AG04450 (cell line): Measurements from ENCODE around the gene MCUB. TPM values are rescaled to one million over a fixed set of nuclear protein-coding genes. Genes with fewer than 3 reads are reported as not detected.

ENCODE experiments used
- CTCF ChIA-PET: fragments of 300-600, 350-600 bp; formaldehyde crosslinking; extraction: SDS; loops from one replicate; lab custom pipeline; 2022; ENCODE audit warnings: antibody characterized with exemption, inconsistent platforms; lab: Charles Lee
- POLR2A ChIA-PET: fragments of 350-600 bp; formaldehyde crosslinking; extraction: SDS; loops from one replicate; lab custom pipeline; 2021; ENCODE audit warnings: antibody characterized with exemption, inconsistent platforms; lab: Yijun Ruan, JAX
- DNase-seq: peaks from one replicate; pipeline ENCODE4 v3.0.0-alpha.2; 2011; ENCODE audit warnings: low read depth, low spot score
- H3K27ac ChIP-seq: one replicate; pipeline ENCODE4 v1.5.1; 2012; ENCODE audit warnings: low read depth, low read length, control low read depth
- H3K27me3 ChIP-seq: one replicate; pipeline ENCODE4 v1.6.0; 2012; ENCODE audit warnings: low read length; ENCODE audit not compliant: control insufficient read depth, insufficient read depth
- H3K4me3 ChIP-seq: 2 replicates; pipeline ENCODE4 v1.5.1; 2011; ENCODE audit warnings: mild to moderate bottlenecking, low read depth, low read length, control low read depth
- H3K9me3 ChIP-seq: 2 replicates; pipeline ENCODE4 v1.5.1; 2012; ENCODE audit warnings: low read length; ENCODE audit not compliant: control insufficient read depth, insufficient read depth
- CTCF ChIP-seq: IDR thresholded peaks from 2 replicates; pipeline ENCODE4 v1.5.1; 2011; ENCODE audit warnings: low read depth, low read length, control low read depth, inconsistent platforms
- polyA plus RNA-seq: library from polyadenylated mRNA; depleted of rRNA; stranded (reverse); fragments of >200 nt; gene quantifications from 2 replicates; pipeline ENCODE4 v1.2.3, GENCODE V29; 2011

MCUB gene
- polyA plus RNA-seq, 1 experiment, result 16.8 TPM

- no peak for TF ChIP-seq CTCF
- no peak overlapping the region for H3K27ac ChIP-seq
- POLR2A ChIA-PET, result no interaction called here
- H3K4me3 ChIP-seq, result no peak overlapping the region
- CTCF ChIA-PET, result interaction anchor here (0.8 kb wide), 1 partner anchor 40 kb away, joined by 3 read pairs; no protein-coding TSS in a partner anchor
- DNase-seq, result no peak
- no peaks in the 10 kb centered on the region for H3K27me3 ChIP-seq
- no peaks in the 10 kb centered on the region for H3K9me3 ChIP-seq
Measured at GRCh38 chr4:109671350-109671749, 111.3 kb downstream of the MCUB start.

GRCh38 chr4:109672169-109672930 is 112.3 kb downstream of the MCUB start:
- TF ChIP-seq CTCF, result no peak
- no peaks in the 10 kb centered on the region for H3K9me3 ChIP-seq
- POLR2A ChIA-PET, result no interaction called here
- DNase-seq, result no peak
- H3K27me3 ChIP-seq, result no peaks in the 10 kb centered on the region
- H3K4me3 ChIP-seq, result no peak overlapping the region
- CTCF ChIA-PET, result no interaction called here
- no peak overlapping the region for H3K27ac ChIP-seq

GRCh38 chr4:109673303-109673702 is 113.3 kb downstream of the MCUB start:
- H3K4me3 ChIP-seq, result no peak overlapping the region
- CTCF ChIA-PET, result no interaction called here
- H3K27ac ChIP-seq, result no peak overlapping the region
- no peaks in the 10 kb centered on the region for H3K27me3 ChIP-seq
- no peak for DNase-seq
- no peak for TF ChIP-seq CTCF
- H3K9me3 ChIP-seq, result peaks cover 2% of the 10 kb centered on the region; the same call in 1 of the 2 replicates
- POLR2A ChIA-PET, result no interaction called here

GRCh38 chr4:109675181-109675580 is 115.1 kb downstream of the MCUB start:
- H3K27ac ChIP-seq, result no peak overlapping the region
- DNase-seq, result no peak
- no peak overlapping the region for H3K4me3 ChIP-seq
- CTCF ChIA-PET, result no interaction called here
- H3K9me3 ChIP-seq, result peaks cover 9% of the 10 kb centered on the region; the same call in 1 of the 2 replicates
- no peaks in the 10 kb centered on the region for H3K27me3 ChIP-seq
- POLR2A ChIA-PET, result no interaction called here
- no peak for TF ChIP-seq CTCF

- H3K9me3 ChIP-seq, result peaks cover 9% of the 10 kb centered on the region; the same call in 1 of the 2 replicates
- DNase-seq, result no peak
- H3K27me3 ChIP-seq, result no peaks in the 10 kb centered on the region
- no peak overlapping the region for H3K27ac ChIP-seq
- no peak for TF ChIP-seq CTCF
- ChIA-PET POLR2A (no interaction called here), CTCF (no interaction called here)
- H3K4me3 ChIP-seq, result no peak overlapping the region
Measured at GRCh38 chr4:109675843-109676242, 115.8 kb downstream of the MCUB start.
